GM19455 (cell line): ENCODE results near the gene NDST1.
A peak's percentile ranks its signal among the peaks of the same experiment; 100 is the strongest.

Experiments
- ATAC-seq: cut with Tn5 transposase; IDR thresholded peaks from one replicate; pipeline ENCODE4 v1.9.1; 2021; ENCODE audit not compliant: unreplicated experiment

NDST1 gene

DNA sequence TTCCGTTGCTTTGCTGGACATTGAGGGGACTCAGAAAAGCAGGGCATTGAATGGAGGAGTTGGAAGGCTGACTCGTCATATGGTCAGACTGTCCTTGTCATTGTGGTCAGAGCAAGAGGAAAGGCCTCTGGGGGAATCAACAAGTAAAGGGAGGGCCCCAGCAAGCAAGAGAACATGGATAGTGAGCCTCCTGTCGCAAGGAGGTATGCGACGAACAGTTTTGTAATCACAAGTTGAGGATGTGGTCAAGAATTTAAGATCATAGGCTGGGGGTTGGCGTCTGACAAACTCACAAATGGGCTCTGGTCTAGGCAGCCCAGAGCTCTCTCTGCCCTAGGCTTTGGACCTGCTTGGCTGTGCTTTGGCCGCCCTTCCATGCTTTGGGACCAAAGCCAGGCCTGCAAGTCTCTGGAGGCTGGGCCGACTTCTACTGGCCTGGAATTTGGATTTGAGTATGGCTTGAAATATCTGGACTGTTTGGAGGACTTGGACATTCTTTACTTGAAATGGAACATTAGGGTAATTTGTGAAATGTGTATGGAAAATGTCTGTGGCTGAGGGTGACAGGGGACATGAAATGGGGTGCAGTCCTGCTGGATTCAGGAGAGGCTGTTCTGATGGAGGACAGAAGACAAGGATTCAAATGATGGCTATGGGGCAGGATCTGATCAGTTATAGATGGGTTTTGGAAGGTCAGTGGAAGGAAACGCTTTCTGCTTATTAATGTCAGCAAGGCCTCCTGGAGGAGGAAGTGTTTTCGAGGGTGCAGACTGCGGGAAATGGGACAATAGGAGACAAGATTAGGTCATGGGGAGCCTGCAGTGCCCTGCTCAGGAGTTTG, 19.2 kb upstream of the NDST1 start:
- no peak for ATAC-seq

DNA sequence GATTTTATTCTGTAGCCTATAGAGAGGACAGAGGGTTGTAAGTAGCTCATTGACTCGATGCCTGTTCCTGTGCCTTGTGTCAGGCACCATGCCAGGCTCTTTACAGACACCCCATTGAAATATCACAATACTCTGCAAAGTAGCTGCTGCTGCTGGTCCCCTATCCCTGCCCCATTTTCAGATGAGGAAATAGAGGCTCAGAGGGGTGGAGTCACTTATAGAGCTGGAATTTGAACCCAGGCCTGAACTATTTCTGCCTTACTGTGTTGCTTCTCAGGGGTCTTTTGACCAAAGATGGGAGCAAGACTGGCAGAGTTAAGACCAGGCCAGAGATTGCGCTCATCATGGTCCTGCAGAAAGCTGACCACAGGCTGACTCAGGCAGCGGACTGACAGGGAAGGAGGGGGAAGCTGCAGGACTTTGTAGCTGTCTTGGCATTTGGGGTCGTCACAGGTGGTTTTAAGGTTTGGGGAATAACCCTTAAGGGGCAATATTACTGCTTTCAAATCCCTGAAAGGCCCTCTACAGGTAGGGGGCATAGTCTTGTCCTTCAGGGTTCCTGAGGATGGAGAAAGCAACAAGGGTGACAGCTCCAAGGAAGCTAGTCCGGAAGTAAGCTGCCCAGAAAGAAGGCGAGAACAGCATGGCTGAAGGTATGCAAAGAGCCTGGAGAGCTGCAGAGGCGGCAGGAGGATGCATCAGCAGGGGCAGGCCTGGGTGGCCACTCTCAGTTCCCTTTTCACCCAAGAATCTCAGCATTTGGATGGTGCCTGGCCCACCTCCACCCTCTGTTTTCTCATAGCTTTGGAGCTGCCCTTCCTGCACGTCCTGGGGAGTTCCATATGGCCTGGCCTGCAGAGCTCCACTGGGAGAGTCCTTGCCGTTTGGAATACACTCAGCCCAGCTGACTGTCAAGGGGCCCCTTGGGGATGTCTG, 18.3 kb upstream of the NDST1 start:
- peak; percentile 79 for ATAC-seq

DNA sequence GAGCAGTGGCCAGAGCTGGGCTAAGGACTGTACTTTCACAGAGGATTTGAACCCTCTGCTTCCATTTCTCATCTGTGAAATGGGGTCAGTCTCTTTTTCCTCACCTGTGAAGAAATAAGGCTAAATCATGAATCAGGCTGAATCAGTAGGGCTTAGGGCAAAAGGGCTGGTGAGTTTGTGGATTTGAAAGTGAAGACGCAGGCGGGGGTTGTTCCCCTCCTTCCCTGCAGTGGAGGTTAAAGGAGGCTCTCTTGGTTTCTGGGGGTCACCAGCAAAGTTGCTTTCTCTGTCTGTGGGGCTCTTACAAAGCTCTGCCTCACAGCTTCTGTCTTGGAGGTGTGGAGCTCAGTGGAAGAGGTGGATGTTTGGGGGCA, 17.6 kb upstream of the NDST1 start:
- no peak for ATAC-seq

DNA sequence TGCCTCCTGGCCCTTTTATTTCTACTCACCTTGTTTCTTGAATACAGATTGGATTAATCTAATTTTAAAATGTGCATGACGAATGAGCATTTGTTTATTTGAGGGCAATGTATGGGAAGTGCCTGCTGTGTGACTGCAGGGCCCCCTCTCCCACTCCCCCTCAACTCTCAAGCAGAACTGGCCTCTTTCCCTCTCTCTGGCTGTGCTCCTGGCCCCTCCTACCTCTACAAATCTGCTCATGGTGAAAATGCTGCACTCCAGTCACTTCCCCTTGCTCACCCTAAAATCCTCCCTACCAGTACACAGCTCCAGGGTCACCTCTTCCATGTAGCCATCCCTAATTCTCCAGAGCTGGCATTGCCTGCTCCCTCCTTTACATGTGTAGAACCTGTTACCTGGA, 17.2 kb upstream of the NDST1 start:
- ATAC-seq: no peak

DNA sequence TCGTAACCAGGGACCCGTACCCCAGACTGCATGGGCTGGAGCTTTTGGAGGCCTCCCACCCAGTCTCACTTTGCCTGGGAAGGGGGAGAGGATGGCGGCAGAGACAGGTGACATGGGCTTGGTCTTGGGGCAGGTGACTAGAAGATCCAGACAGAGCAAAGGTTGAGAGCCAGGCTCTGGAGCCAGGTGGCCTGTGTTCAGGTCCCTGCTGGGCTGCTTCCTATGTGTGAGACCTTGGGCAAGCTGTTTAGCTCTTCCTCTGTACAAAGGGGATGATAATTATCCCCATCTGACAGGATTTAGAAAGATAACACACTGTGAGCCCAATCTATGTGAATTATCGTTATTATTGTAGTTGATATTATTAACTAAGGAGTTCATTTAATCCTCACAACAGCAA, 16.1 kb upstream of the NDST1 start:
- no peak for ATAC-seq

DNA sequence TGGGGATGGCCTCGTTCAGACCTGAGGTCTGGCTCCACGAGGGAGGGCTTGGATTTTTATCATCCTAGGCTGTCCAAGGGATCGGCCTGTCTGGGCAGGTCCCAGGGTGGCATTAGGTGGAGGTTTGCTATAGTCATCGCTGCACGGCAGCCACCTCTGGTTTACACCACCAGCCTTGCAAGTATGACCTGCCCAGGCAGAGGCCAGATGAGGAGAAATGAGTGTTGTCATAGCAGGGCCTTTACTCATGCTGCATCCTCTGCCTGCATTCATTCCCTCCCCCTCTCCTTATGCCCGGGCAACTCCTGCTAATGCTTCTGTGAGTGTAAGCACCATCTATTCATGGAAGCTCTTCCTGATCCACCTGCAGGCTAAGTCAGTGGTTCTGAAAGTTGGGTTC, 15.3 kb upstream of the NDST1 start:
- no peak for ATAC-seq

DNA sequence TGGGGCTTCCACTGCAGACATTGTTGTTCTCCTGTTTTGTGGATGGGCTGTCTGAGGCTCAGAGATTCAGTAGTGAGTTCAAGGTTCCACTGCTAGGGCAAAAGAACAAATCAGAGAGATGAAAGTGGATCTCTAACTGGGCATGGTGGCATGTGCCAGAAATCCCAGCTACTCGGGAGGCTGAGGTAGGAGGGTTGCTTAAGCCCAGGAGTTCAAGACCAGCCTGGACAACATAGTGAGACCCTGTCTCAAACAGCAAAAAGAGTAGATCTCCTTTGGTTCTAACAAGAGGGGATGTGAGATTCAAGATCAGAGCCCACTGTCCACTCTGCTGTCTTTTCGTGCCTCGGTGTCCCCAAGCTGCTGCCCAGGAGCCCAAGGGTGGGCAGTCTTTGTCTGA, 11.8 kb upstream of the NDST1 start:
- ATAC-seq: no peak

DNA sequence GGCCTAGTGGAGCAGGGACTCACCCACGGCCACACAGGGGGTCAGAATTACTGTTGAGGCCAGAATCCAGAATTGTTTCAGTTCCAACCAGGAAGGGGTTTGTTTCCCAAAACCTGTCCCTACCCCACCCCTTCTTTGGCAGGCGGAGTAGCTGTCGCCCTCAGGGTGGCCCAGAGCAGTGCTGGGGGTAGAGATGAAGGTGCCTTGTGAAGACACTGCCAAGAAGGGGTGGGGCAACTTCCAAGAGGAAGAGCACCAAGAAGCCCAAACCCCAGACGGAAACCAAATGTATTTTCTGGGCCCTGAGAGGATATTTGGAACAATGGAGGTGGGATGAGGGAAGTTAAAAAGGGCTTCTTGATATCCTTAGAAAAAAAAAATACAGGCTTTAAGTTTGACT, 11.4 kb upstream of the NDST1 start:
- no peak for ATAC-seq

DNA sequence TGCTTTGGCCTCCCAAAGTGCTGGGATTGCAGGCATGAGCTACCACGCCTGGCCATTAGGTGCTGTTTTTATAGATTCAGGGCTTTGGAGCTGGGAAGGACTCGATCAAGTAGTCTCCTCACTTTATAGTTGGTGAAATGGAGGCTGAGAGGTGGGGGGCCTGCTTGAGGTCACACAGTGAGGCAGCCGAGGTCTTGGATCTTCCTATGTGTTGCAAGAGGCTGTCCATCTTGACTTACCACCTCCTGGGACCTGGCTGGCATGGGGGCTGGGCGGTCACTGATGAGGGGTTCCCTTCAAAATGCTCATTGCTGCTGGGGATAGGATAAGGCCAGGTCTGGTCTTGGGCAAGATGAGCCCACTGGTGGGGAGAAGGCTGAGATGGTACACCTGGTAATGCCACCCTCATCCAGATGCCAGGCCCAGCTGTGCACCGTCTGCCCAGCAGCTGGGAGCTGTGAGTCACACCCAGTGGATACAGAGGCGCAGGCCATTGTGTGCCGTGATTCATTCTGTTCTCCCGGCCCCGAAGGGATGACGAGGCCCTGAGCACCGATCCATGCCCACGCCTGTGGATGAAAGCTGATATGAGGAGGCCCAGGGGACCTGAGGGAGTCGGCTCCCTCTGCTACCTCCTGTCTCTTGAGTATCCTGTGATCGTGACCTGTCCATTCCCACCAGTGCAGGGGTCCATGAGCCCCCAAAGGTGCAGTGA, 10.5 kb upstream of the NDST1 start:
- no peak for ATAC-seq

DNA sequence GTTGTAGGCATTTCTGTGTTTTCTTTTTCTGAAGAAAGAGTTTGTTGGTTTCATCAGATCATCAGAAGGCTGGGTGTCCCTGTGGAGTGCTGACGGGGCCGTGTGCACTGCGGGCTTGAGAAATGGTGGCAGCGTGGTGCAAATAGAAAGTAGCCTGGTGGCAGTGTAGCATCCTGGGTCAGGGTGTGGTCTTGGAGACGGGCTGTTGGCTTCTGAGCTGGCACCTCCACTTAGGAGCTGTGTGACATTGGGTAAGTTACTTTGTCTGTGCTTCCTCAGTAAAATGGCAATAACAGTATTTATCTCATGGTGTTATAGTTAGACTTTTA, 10.0 kb upstream of the NDST1 start:
- ATAC-seq: no peak

DNA sequence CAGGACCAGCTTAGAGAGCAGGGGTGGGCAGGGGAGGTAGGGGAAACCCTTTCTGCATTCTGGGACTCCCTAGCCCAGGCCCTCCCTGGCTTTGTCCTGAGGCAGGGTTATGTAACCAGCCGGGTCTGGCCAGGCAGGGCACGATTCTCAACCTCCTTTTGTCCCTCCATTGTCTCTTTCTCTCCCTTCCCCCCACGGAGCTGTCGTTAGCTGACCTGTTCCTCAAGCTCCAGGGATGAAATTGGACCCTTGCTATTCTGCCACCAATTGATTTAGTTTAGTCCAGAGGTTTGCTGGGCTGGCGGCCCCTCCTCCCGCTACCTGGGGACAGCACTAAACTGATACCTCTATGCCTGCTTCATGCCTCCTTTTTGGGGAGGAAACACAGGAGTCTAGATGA, 9.4 kb upstream of the NDST1 start:
- no peak for ATAC-seq

DNA sequence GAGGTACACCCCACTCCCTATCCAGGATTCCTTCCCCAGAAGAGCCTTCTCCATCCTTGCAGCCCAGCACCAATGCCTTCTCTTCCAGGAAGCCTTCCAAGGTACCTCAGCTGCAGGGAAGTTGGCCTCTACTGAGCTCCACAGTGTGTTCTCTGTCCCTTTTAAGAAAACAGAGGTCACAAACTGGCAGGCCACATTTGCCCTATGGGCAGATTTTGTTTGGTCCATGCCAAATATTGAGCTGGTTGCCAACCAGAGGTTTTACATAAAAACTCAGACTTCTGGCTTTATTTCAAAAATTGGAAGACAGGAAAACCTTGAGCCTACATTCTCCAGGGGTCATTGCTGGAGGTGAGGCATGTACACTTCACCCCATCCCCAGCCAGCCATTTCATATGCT, 9.0 kb upstream of the NDST1 start:
- no peak for ATAC-seq

DNA sequence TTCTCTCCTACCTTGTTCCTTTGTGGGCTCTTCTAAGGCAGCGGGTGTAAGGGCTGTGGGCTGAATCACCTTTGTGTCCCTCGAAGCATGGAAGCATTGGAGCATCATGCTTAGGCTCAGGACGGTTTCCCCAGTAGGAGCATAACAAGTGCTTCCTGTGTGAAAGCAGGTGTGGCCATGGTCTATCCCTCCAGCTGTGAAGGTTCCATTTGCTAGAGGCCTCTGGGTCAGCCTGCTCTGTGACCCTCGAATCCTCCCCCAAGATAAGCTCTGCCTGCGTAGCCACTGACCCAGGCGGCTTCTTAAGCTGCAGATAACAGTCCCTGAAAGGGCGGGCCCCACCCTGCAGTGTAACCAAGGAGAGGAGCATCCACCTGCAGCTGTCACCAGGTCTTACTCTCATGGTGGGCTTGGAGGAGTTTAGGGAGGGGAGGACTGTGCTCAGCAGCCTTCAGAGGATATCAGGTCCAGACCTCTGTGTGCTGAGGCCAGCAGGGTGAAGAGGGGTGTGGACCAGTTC, 8.4 kb upstream of the NDST1 start:
- no peak for ATAC-seq

DNA sequence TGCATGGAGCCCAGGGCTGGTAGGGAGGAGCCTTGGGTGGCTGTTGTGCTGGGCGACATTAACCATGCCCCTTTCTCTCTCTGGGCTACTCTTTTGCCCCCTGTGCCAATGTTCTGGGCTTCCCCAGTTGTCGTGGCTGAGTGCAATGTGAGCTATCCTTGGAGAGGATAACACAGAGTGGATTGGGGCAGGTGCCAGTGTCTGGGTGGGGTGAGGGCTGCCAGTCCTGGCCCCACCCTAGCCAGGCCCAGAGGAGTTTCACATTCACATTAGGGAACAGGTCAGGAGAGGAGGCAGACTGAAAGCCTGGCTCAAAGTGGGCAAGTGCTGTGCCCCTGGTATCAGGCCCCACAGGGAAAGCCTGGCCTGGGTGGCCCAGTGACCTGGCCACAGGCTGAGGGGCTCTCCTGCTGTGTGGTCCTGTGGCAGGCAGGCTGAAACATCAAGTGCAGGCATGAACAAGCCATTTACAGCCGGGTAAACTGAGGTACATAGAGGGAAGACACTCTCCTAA, 7.5 kb upstream of the NDST1 start:
- ATAC-seq: no peak

DNA sequence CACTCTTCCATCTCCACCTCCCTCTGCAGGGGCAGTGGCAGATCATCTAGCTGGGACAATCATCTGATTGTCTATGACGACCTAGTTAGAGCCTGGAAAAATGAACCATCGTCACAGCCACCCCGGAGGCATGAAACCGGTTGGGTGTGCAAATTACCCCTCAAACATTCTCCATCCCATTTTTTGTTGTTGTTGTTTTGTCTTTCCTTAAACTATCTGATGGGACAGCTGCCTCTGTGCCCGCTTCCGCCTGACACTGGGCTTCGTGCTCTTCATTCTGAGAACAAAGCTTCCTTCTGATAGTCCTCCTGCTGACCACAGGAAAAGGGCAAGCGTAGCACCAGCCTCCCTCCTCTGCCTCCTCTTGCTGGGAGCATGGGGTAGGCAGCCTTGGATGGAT, 7.0 kb upstream of the NDST1 start:
- ATAC-seq: no peak

DNA sequence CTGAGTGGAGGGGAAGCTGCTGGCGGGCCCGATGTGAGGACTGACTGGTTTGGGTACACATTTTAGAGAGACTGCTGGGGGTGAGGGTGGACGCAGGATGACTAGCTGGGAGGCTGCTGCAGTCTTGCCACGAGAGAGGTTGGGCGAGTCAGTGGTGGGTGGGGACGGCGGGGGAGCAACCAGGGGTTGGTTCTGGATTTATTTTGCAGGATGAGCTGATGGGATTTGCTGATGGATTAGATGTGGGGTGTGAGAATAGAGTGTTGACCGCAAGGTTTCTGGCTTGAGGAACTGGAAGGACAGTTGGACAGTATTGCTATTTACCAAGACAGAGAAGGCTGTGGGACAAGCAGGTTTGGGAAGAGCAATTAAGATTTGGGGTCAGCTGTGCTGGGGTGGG, 5.8 kb upstream of the NDST1 start:
- ATAC-seq: no peak

DNA sequence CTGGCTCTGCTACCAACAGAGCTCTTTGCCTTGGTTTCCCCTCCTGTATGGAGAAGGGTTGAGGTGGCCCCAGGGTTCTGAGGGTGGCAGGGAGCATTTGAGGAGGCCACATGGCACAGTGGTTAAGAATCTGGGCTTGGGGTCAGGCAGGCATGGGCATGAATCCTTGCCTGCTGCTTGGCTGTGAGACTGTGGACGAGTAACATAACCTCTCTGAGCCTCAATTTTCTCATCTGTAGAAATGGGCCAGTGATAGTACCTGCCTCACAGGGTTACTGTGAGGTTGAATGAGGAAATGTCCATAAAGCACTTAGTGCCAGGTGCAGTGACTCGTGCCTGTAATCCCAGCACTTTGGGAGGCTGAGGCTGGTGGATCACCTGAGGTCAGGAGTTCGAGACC, 5.1 kb upstream of the NDST1 start:
- no peak for ATAC-seq

DNA sequence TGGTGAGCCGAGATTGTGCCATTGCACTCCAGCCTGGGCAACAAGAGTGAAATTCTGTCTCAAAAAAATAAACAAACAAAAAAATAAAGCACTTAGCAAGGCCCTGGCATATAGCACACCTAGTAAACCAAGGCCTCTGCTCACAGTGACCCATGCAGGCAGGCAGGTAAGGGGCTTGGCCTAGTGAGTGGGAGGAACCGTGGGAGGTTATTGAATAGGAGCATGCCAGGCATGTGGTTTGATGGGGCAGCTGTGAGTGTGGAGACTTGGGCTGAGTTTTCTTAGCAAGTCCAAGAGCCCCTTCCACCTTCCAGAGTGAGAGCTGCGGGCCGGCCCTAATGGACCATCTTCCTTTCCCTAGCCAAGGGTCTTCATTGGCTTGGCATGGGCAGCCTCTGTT, 4.5 kb upstream of the NDST1 start:
- no peak for ATAC-seq

DNA sequence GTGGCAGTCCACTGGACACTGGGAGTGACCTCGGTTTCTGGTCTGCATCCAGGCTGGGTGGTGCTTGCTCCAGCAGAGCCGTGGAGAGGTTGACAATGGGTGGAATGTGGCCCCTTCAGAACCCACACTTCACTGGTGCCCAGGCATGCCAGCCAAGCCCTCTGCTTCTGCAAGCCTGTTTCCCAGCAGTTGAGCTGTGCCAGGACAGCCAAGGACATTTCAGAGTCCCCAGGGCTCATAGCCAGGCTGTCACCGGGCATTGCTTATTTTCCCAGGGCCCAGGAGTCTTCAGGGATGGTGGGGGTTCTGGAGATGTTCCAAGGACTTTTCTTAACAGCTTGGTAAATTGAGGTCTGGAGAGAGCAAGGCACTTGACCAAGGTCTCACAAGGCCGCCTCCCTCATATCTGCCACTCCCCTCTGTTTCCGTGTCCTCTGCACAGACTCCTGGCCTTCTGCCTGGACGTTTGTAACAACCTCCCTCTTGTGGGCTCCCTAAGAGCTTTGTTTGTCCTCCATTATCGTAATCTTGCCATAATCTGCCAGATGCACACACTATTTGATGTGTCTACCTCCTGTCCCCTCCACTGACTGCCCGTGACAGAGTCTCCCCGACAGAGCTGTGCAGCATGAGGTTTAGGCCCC, 3.8 kb upstream of the NDST1 start:
- ATAC-seq: no peak

DNA sequence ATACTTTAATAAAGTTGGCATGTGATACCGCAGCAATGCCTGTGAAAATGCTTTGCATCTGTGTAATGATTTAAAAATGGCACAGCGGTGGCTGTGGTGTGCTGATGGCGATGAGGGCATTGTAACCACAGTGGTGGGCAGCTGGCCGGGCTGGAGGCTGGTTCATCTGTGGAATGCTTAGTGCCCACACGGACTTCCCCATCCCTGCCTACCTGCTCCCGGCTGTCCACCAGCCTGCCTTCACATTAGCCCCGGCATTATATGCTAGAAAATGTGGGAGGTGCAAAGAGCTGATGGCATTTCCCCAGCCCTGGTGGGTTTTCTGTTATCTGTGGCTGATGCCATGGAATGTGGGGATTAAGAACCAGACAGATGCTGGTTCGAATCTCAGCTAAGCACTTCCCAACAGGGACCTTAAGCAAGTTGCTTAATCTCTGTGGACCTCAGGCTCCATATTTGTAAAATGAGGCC, 2.9 kb upstream of the NDST1 start:
- ATAC-seq: no peak

DNA sequence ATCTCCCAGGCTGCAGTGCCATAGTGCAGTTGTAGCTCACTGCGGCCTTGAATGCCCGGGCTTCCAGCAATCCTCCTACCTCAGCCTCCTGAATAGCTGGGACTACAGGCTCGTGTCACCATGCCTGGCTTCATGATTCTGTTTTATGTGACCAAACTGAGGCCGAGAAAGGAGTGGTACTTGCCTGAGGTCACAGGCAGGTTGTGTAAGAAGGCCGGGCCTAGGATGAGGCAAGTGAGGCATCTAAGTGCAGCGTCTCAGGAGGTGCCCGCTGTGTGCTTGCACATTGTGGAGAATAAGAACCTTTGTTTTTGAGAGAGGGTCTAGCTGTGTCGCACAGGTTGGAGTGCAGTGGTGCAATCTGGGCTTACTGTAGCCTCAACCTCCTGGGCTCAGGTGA, 2.1 kb upstream of the NDST1 start:
- no peak for ATAC-seq
